GM12878 (cell line): ENCODE results near the gene EBF3.

Experiments used
- CTCF ChIP-seq, 3 experiments: IDR thresholded peaks in 2 of 3; conservative IDR thresholded peaks in 1 of 3; 2 replicates each; pipeline ENCODE4 v1.5.1; 2011; ENCODE audit warnings: low read depth in 3 of 3, low read length in 3 of 3, mild to moderate bottlenecking in 3 of 3, control low read depth in 2 of 3, moderate library complexity in 2 of 3, inconsistent platforms in 1 of 3, mixed read lengths in 1 of 3; ENCODE audit not compliant: control insufficient read depth in 2 of 3, insufficient read depth in 1 of 3; ENCODE audit errors: extremely low read depth in 1 of 3
- MYC ChIP-seq: IDR thresholded peaks from 2 replicates; pipeline ENCODE4 v1.6.1; 2011; ENCODE audit warnings: mild to moderate bottlenecking, low read length, moderate library complexity, inconsistent platforms; ENCODE audit not compliant: insufficient read depth, insufficient replicate concordance, insufficient read length, severe bottlenecking
- NR2C1 ChIP-seq: fragments of 450-650 bp; IDR thresholded peaks from 2 replicates; pipeline ENCODE4 v1.6.1; 2017; ENCODE audit warnings: antibody characterized with exemption, mild to moderate bottlenecking, moderate library complexity
- RCOR1 ChIP-seq: conservative IDR thresholded peaks from 2 replicates; pipeline ENCODE4 v1.6.1; 2012; ENCODE audit warnings: low read depth, low read length, improper control_type of control experiment
- SMAD5 ChIP-seq: IDR thresholded peaks from 2 replicates; pipeline ENCODE4 v1.6.1; 2016; ENCODE audit warnings: antibody characterized with exemption, low read depth
- ZNF274 ChIP-seq: IDR thresholded peaks from one replicate; pipeline ENCODE4 v1.8.0; 2011; ENCODE audit not compliant: insufficient read length, insufficient read depth
- TF ChIP-seq, protein P1 (sequence below): fragments of 450-650 bp; IDR thresholded peaks from 2 replicates; pipeline ENCODE4 v1.6.1; 2017; ENCODE audit warnings: mild to moderate bottlenecking
- TF ChIP-seq, protein P2 (sequence below): IDR thresholded peaks from 2 replicates; pipeline ENCODE4 v1.6.1; 2012; ENCODE audit warnings: low read depth, low read length, improper control_type of control experiment

- no peak for TF ChIP-seq SMAD5
- no peak for TF ChIP-seq NR2C1
- no peak for TF ChIP-seq CTCF (IDR thresholded peaks at IDR 0.05 in 2 of 3, conservative IDR thresholded peaks at IDR 0.05 in 1 of 3; ENCODE audit: control insufficient read depth in 2 of 3, extremely low read depth in 1 of 3, insufficient read depth in 1 of 3, low read depth in 3 of 3, low read length in 3 of 3)
- TF ChIP-seq ZNF274 = no peak
- TF ChIP-seq, protein P1, sequence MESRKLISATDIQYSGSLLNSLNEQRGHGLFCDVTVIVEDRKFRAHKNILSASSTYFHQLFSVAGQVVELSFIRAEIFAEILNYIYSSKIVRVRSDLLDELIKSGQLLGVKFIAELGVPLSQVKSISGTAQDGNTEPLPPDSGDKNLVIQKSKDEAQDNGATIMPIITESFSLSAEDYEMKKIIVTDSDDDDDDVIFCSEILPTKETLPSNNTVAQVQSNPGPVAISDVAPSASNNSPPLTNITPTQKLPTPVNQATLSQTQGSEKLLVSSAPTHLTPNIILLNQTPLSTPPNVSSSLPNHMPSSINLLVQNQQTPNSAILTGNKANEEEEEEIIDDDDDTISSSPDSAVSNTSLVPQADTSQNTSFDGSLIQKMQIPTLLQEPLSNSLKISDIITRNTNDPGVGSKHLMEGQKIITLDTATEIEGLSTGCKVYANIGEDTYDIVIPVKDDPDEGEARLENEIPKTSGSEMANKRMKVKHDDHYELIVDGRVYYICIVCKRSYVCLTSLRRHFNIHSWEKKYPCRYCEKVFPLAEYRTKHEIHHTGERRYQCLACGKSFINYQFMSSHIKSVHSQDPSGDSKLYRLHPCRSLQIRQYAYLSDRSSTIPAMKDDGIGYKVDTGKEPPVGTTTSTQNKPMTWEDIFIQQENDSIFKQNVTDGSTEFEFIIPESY = no peak
- TF ChIP-seq RCOR1 = no peak
- TF ChIP-seq, protein P2, sequence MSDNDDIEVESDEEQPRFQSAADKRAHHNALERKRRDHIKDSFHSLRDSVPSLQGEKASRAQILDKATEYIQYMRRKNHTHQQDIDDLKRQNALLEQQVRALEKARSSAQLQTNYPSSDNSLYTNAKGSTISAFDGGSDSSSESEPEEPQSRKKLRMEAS = no peak
- no peak for TF ChIP-seq MYC
Measured at GRCh38 chr10:129854796-129855705, 109.0 kb downstream of the EBF3 start.
